ENCODE results near the gene C10orf143.
A peak's percentile ranks its signal among the peaks of the same experiment; 100 is the strongest.
"Not testable (repeated sequence)": the region's sequence is repeated elsewhere in the genome, so short reads cannot be mapped to it uniquely, and the experiment has no call there.

C10orf143 gene

GRCh38 chr10:130136226-130137089, 25.8 kb upstream of the C10orf143 start, which contains the start of gene GLRX3:
TSS of gene GLRX3 (plus strand) at chr10:130136391. CDS start at chr10:130136421, 30 bp downstream.
- no peaks in the 10 kb centered on the region for H3K4me1 ChIP-seq (ENCODE audit: control insufficient read depth, insufficient read depth, low read length)
- H3K27me3 ChIP-seq (ENCODE audit: control insufficient read depth, insufficient read depth, low read length, poor library complexity, severe bottlenecking) = no peaks in the 10 kb centered on the region
- no peaks in the 10 kb centered on the region for H3K36me3 ChIP-seq (ENCODE audit: control insufficient read depth, insufficient read depth, low read length)
- WGBS, 2 experiments = 0 to 1% methylated on average over 96 of the region's 96 CpGs
- H3K4me3 ChIP-seq (ENCODE audit: insufficient read depth, low read depth, low read length) = peak within 1 kb of the TSS; percentile 74
- H3K9me3 ChIP-seq (ENCODE audit: control insufficient read depth, low read length) = no peaks in the 10 kb centered on the region
- H3K27ac ChIP-seq (ENCODE audit: insufficient read depth, low read depth, low read length, poor library complexity, severe bottlenecking) = no peak within 1 kb of the TSS

- Histone ChIP-seq H3K27me3 (ENCODE audit: control insufficient read depth, insufficient read depth, low read length, poor library complexity, severe bottlenecking) (no peaks in the 10 kb centered on the region), H3K9me3 (ENCODE audit: control insufficient read depth, low read length) (no peaks in the 10 kb centered on the region), H3K4me3 (ENCODE audit: insufficient read depth, low read depth, low read length) (peak overlapping the region; percentile 74), H3K27ac (ENCODE audit: insufficient read depth, low read depth, low read length, poor library complexity, severe bottlenecking) (no peak overlapping the region), H3K4me1 (ENCODE audit: control insufficient read depth, insufficient read depth, low read length) (no peaks in the 10 kb centered on the region), H3K36me3 (ENCODE audit: control insufficient read depth, insufficient read depth, low read length) (no peaks in the 10 kb centered on the region)
- 32 to 35% methylated on average over 17 of the region's 17 CpGs for WGBS, 2 experiments
Observed at GRCh38 chr10:130135676-130136225, 25.1 kb upstream of the C10orf143 start.

GRCh38 chr10:130128922-130129321, 18.3 kb upstream of the C10orf143 start:
- 86 to 91% methylated on average over 27 of the region's 27 CpGs for WGBS, 2 experiments
- H3K4me3 ChIP-seq (ENCODE audit: insufficient read depth, low read depth, low read length) = no peak overlapping the region
- no peaks in the 10 kb centered on the region for H3K9me3 ChIP-seq (ENCODE audit: control insufficient read depth, low read length)

DNA sequence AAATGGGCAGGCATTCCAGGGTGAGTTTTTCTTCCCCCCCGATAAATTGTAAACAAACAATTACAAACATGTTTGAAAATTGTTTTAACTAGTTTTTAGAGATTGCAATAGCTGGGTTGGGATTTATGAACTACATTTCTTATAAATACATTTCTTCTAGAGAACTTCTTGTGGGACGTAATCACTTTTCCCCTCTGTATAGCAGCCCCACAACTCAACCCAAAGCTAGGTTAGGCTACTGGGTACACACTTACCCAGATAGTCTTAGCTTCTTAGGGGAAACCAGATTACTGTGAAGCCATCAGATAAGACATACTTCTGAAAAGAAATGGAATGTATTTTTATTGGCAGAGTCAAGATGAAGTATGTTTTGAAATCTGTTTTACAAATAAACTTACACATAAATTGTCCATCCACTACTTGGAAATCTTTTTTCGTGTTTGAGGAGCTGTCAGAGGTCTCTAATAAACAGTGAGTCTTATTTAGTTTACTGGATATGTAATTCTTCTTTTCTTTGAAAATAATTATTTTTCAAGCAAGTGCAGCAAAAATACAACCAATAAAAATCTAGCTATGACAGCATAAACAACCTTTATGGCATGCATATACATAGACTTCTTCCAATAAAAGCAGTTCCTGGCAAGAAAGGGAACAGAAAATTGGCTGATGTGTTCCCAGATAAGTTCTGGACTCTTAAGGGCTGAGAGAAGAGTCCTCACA, 17.6 kb upstream of the C10orf143 start:
- Histone ChIP-seq H3K36me3 (ENCODE audit: control insufficient read depth, insufficient read depth, low read length) (no peaks in the 10 kb centered on the region), H3K27me3 (ENCODE audit: control insufficient read depth, insufficient read depth, low read length, poor library complexity, severe bottlenecking) (no peaks in the 10 kb centered on the region), H3K4me1 (ENCODE audit: control insufficient read depth, insufficient read depth, low read length) (peaks cover 17% of the 10 kb centered on the region), H3K4me3 (ENCODE audit: insufficient read depth, low read depth, low read length) (no peak overlapping the region), H3K27ac (ENCODE audit: insufficient read depth, low read depth, low read length, poor library complexity, severe bottlenecking) (no peak overlapping the region), H3K9me3 (ENCODE audit: control insufficient read depth, low read length) (no peaks in the 10 kb centered on the region)
- WGBS, 2 experiments = 92 to 100% methylated on average over 1 of the region's 3 CpGs

More at GRCh38 chr10:130128922-130129321, 18.3 kb upstream of the C10orf143 start:
- Histone ChIP-seq H3K36me3 (ENCODE audit: control insufficient read depth, insufficient read depth, low read length) (no peaks in the 10 kb centered on the region), H3K27ac (ENCODE audit: insufficient read depth, low read depth, low read length, poor library complexity, severe bottlenecking) (no peak overlapping the region), H3K4me1 (ENCODE audit: control insufficient read depth, insufficient read depth, low read length) (peaks cover 17% of the 10 kb centered on the region), H3K27me3 (ENCODE audit: control insufficient read depth, insufficient read depth, low read length, poor library complexity, severe bottlenecking) (no peaks in the 10 kb centered on the region)

GRCh38 chr10:130127364-130128061, 16.9 kb upstream of the C10orf143 start:
- Histone ChIP-seq H3K4me1 (ENCODE audit: control insufficient read depth, insufficient read depth, low read length) (peaks cover 17% of the 10 kb centered on the region), H3K4me3 (ENCODE audit: insufficient read depth, low read depth, low read length) (no peak overlapping the region), H3K27me3 (ENCODE audit: control insufficient read depth, insufficient read depth, low read length, poor library complexity, severe bottlenecking) (no peaks in the 10 kb centered on the region), H3K27ac (ENCODE audit: insufficient read depth, low read depth, low read length, poor library complexity, severe bottlenecking) (peak overlapping the region; percentile 26), H3K9me3 (ENCODE audit: control insufficient read depth, low read length) (no peaks in the 10 kb centered on the region), H3K36me3 (ENCODE audit: control insufficient read depth, insufficient read depth, low read length) (no peaks in the 10 kb centered on the region)
- WGBS, 2 experiments = 30 to 37% methylated on average over 10 of the region's 10 CpGs

GRCh38 chr10:130121486-130122079, 11.0 kb upstream of the C10orf143 start:
- WGBS, 2 experiments = 92 to 94% methylated on average over 13 of the region's 13 CpGs
- Histone ChIP-seq H3K36me3 (ENCODE audit: control insufficient read depth, insufficient read depth, low read length) (no peaks in the 10 kb centered on the region), H3K27me3 (ENCODE audit: control insufficient read depth, insufficient read depth, low read length, poor library complexity, severe bottlenecking) (no peaks in the 10 kb centered on the region), H3K4me1 (ENCODE audit: control insufficient read depth, insufficient read depth, low read length) (no peaks in the 10 kb centered on the region), H3K4me3 (ENCODE audit: insufficient read depth, low read depth, low read length) (no peak overlapping the region), H3K9me3 (ENCODE audit: control insufficient read depth, low read length) (no peaks in the 10 kb centered on the region), H3K27ac (ENCODE audit: insufficient read depth, low read depth, low read length, poor library complexity, severe bottlenecking) (no peak overlapping the region)

DNA sequence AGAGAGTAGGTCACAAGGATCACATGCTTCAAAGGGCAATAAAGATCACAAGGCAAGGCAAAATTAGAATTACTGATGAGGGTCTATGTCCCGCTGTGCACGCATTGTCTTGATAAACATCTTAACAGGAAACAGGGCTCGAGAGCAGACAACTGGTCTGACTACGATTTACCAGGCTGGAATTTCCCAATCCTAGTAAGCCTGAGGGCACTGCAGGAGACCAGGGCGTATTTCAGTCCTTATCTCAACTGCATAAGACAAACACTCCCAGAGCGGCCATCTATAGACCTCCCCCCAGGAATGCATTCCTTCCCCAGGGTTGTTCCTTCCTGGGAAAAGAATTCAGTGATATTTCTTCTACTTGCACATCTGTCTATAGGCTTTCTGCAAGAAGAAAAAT, 6.9 kb upstream of the C10orf143 start:
- H3K36me3 ChIP-seq (ENCODE audit: control insufficient read depth, insufficient read depth, low read length); H3K9me3 ChIP-seq (ENCODE audit: control insufficient read depth, low read length); H3K4me1 ChIP-seq (ENCODE audit: control insufficient read depth, insufficient read depth, low read length); H3K27me3 ChIP-seq (ENCODE audit: control insufficient read depth, insufficient read depth, low read length, poor library complexity, severe bottlenecking); H3K27ac ChIP-seq (ENCODE audit: insufficient read depth, low read depth, low read length, poor library complexity, severe bottlenecking); H3K4me3 ChIP-seq (ENCODE audit: insufficient read depth, low read depth, low read length): not testable (repeated sequence)
- WGBS, 2 experiments = 85 to 86% methylated on average over 6 of the region's 6 CpGs

DNA sequence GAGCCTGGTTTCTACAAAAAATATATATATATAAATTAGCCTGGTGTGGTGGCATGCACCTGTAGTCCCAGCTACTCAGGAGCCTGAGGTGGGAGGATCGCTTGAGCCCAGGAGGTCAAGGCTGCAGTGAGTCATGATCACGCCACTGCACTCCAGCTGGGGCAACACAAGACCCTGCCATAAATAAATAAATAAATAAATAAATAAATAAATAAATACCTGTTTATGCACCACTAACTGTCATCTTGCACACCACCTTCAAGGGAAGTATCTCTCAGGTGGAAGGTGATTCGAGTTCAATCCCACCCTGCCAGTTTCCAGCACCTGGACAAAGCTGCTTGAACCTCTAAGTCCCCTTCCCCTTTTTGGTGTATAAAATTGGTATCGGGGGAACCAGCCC, 6.3 kb upstream of the C10orf143 start:
- 86 to 98% methylated on average over 3 to 4 of the region's 4 CpGs for WGBS, 2 experiments
- H3K36me3 ChIP-seq (ENCODE audit: control insufficient read depth, insufficient read depth, low read length); H3K27ac ChIP-seq (ENCODE audit: insufficient read depth, low read depth, low read length, poor library complexity, severe bottlenecking); H3K9me3 ChIP-seq (ENCODE audit: control insufficient read depth, low read length); H3K4me3 ChIP-seq (ENCODE audit: insufficient read depth, low read depth, low read length); H3K4me1 ChIP-seq (ENCODE audit: control insufficient read depth, insufficient read depth, low read length); H3K27me3 ChIP-seq (ENCODE audit: control insufficient read depth, insufficient read depth, low read length, poor library complexity, severe bottlenecking): not testable (repeated sequence)

- Histone ChIP-seq H3K4me1 (ENCODE audit: control insufficient read depth, insufficient read depth, low read length) (no peaks in the 10 kb centered on the region), H3K9me3 (ENCODE audit: control insufficient read depth, low read length) (no peaks in the 10 kb centered on the region), H3K4me3 (ENCODE audit: insufficient read depth, low read depth, low read length) (no peak overlapping the region), H3K27ac (ENCODE audit: insufficient read depth, low read depth, low read length, poor library complexity, severe bottlenecking) (no peak overlapping the region), H3K27me3 (ENCODE audit: control insufficient read depth, insufficient read depth, low read length, poor library complexity, severe bottlenecking) (no peaks in the 10 kb centered on the region), H3K36me3 (ENCODE audit: control insufficient read depth, insufficient read depth, low read length) (no peaks in the 10 kb centered on the region)
- WGBS, 2 experiments = 88 to 99% methylated on average over 3 of the region's 3 CpGs
Observed at GRCh38 chr10:130112821-130113220, 2.2 kb upstream of the C10orf143 start.
